Activated CD8-positive, alpha-beta memory T cell treated with anti-CD3 and anti-CD28 coated beads for 4 hours (primary cell): ENCODE measurements around the gene ATP6V1F.

Experiments used
- DNase-seq, 2 donors: peaks; one replicate each; pipeline ENCODE4 v3.0.0-alpha.2; 2020; ENCODE audit warnings: low read depth in 2 of 2

Gene ATP6V1F

GRCh38 chr7:128848289-128849155, 14.1 kb upstream of the ATP6V1F start:
- no peak for DNase-seq

GRCh38 chr7:128849156-128849515, 13.5 kb upstream of the ATP6V1F start:
- DNase-seq: no peak

- DNase-seq: no peak
Measured at GRCh38 chr7:128849804-128850490, 12.7 kb upstream of the ATP6V1F start.

GRCh38 chr7:128852537-128853254, 10.0 kb upstream of the ATP6V1F start:
- DNase-seq: no peak

- DNase-seq: no peak
Measured at GRCh38 chr7:128853799-128854198, 8.9 kb upstream of the ATP6V1F start.

GRCh38 chr7:128854396-128854795, 8.3 kb upstream of the ATP6V1F start:
- no peak for DNase-seq

- DNase-seq: no peak
Measured at GRCh38 chr7:128855559-128855958, 7.1 kb upstream of the ATP6V1F start.

- DNase-seq: no peak
Measured at GRCh38 chr7:128856001-128856718, 6.5 kb upstream of the ATP6V1F start.

- no peak for DNase-seq
Measured at GRCh38 chr7:128858380-128859231, 4.0 kb upstream of the ATP6V1F start.

GRCh38 chr7:128859232-128860157, 3.2 kb upstream of the ATP6V1F start:
- no peak for DNase-seq

- DNase-seq: no peak
Measured at GRCh38 chr7:128860158-128861073, 2.2 kb upstream of the ATP6V1F start.

- DNase-seq: no peak
Measured at GRCh38 chr7:128861957-128862570, 592 bp upstream of the ATP6V1F start.

GRCh38 chr7:128863433-128863989, 855 bp downstream of the ATP6V1F start:
- no peak for DNase-seq

- DNase-seq: no peak
Measured at GRCh38 chr7:128865303-128865702, 2.6 kb downstream of the ATP6V1F start.

- no peak for DNase-seq
Measured at GRCh38 chr7:128865996-128866877, 3.6 kb downstream of the ATP6V1F start.

GRCh38 chr7:128867241-128867640, 4.6 kb downstream of the ATP6V1F start:
- no peak for DNase-seq
